CD4-positive, CD25-positive, alpha-beta regulatory T cell (primary cell): Measurements from ENCODE around the gene EVC2. TPM values are rescaled to one million over a fixed set of nuclear protein-coding genes. Genes with fewer than 3 reads are reported as not detected.

ENCODE experiments used
- ATAC-seq, 2 donors: fragments of 150-1000 bp; cut with Tn5 transposase; one replicate each; pipeline ENCODE4 v1.10.0; 2021; ENCODE audit warnings: low read depth in 2 of 2, moderate number of reproducible peaks in 2 of 2, moderate library complexity in 1 of 2
- DNase-seq, 3 donors: peaks; one replicate each; pipeline versions ENCODE4 v3.0.0 to v3.0.0-alpha.2; 2012 to 2022; ENCODE audit warnings: mixed read lengths in 1 of 3
- H3K27ac ChIP-seq: one replicate; pipeline ENCODE4 v1.7.0; 2013; ENCODE audit warnings: mild to moderate bottlenecking, low read length; ENCODE audit not compliant: insufficient read depth, poor library complexity, severe bottlenecking
- H3K27me3 ChIP-seq: one replicate; pipeline ENCODE4 v1.7.0; 2013; ENCODE audit warnings: low read length; ENCODE audit not compliant: control insufficient read depth, insufficient read depth
- H3K36me3 ChIP-seq: one replicate; pipeline ENCODE4 v1.7.0; 2013; ENCODE audit warnings: mild to moderate bottlenecking, low read length, moderate library complexity; ENCODE audit not compliant: control insufficient read depth, insufficient read depth
- H3K4me1 ChIP-seq: 2 replicates; pipeline ENCODE4 v1.7.0; 2013; ENCODE audit warnings: mild to moderate bottlenecking, low read length; ENCODE audit not compliant: insufficient read depth, control insufficient read depth, poor library complexity, severe bottlenecking
- H3K4me3 ChIP-seq: one replicate; pipeline ENCODE4 v1.7.0; 2013; ENCODE audit warnings: low read depth, mild to moderate bottlenecking, low read length, moderate library complexity
- H3K9me3 ChIP-seq, 2 experiments: 1 replicate in 1 of 2; 2 replicates in 1 of 2; pipeline ENCODE4 v1.7.0; 2013; ENCODE audit warnings: low read length in 2 of 2, mild to moderate bottlenecking in 1 of 2, moderate library complexity in 1 of 2; ENCODE audit not compliant: control insufficient read depth in 2 of 2
- H3K27ac Mint-ChIP-seq, 3 donors: one replicate each; pipeline ENCODE4 v1.8.0; 2020 to 2022; ENCODE audit warnings: mild to moderate bottlenecking in 3 of 3, mixed read lengths in 3 of 3, moderate library complexity in 2 of 3
- H3K27me3 Mint-ChIP-seq: one replicate; pipeline ENCODE4 v1.8.0; 2022; ENCODE audit warnings: mild to moderate bottlenecking, mixed read lengths
- H3K36me3 Mint-ChIP-seq: one replicate; pipeline ENCODE4 v1.8.0; 2020; ENCODE audit warnings: mixed read lengths
- H3K4me1 Mint-ChIP-seq, 4 donors: one replicate each; pipeline ENCODE4 v1.8.0; 2020 to 2022; ENCODE audit warnings: mixed read lengths in 4 of 4, mild to moderate bottlenecking in 1 of 4
- H3K4me3 Mint-ChIP-seq, 4 donors: one replicate each; pipeline ENCODE4 v1.8.0; 2020 to 2022; ENCODE audit warnings: mild to moderate bottlenecking in 4 of 4, mixed read lengths in 4 of 4, moderate library complexity in 3 of 4
- H3K9me3 Mint-ChIP-seq, 7 donors: one replicate each; pipeline ENCODE4 v1.8.0; 2020 to 2022; ENCODE audit warnings: mixed read lengths in 7 of 7, mild to moderate bottlenecking in 3 of 7, moderate library complexity in 2 of 7
- polyA plus RNA-seq, 4 donors: library from polyadenylated mRNA; unstranded; fragments of 300-500 nt; fragmentation: Illumina TruSeq; gene quantifications; one replicate each; pipeline ENCODE4 v1.2.3, GENCODE V29; 2021
- total RNA-seq: library from RNA; stranded (reverse); gene quantifications from one replicate; pipeline ENCODE4 v1.2.3, GENCODE V29; 2022

Gene EVC2
- total and polyA plus RNA-seq, 5 donors from 2014 or later: 0.03 to 3.2 (median 0.85) TPM

GRCh38 chr4:5639556-5639955 is 68.8 kb downstream of the EVC2 start:
- no peak for ATAC-seq
- no peaks in the 10 kb centered on the region for H3K9me3 ChIP-seq
- Mint-ChIP-seq H3K27me3 (no peaks in the 10 kb centered on the region), H3K27ac (no peak overlapping the region), H3K4me1 (no peaks in the 10 kb centered on the region), H3K9me3 (peaks cover 0 to 6% (median 0%) of the 10 kb centered on the region in 7 donors), H3K36me3 (no peaks in the 10 kb centered on the region), H3K4me3 (no peak overlapping the region)
- H3K4me1 ChIP-seq: no peaks in the 10 kb centered on the region
- no peaks in the 10 kb centered on the region for H3K27me3 ChIP-seq
- H3K4me3 ChIP-seq: no peak overlapping the region
- no peaks in the 10 kb centered on the region for H3K36me3 ChIP-seq
- H3K27ac ChIP-seq: no peak overlapping the region
- no peak for DNase-seq

- Histone ChIP-seq H3K36me3 (no peaks in the 10 kb centered on the region), H3K27ac (no peak overlapping the region), H3K9me3 (no peaks in the 10 kb centered on the region), H3K4me3 (no peak overlapping the region), H3K27me3 (no peaks in the 10 kb centered on the region), H3K4me1 (no peaks in the 10 kb centered on the region)
- Mint-ChIP-seq H3K27me3 (no peaks in the 10 kb centered on the region), H3K27ac (no peak overlapping the region), H3K4me3 (no peak overlapping the region), H3K4me1 (no peaks in the 10 kb centered on the region), H3K9me3 (peaks cover 0 to 6% (median 0%) of the 10 kb centered on the region in 7 donors), H3K36me3 (no peaks in the 10 kb centered on the region)
- no peak for DNase-seq
- ATAC-seq: no peak
These were observed 69.4 kb downstream of the EVC2 start for GRCh38 chr4:5638976-5639375.

GRCh38 chr4:5638316-5638715 is 70.0 kb downstream of the EVC2 start:
- H3K27me3 ChIP-seq: no peaks in the 10 kb centered on the region
- DNase-seq: no peak
- Mint-ChIP-seq H3K9me3 (peaks cover 0 to 6% (median 0%) of the 10 kb centered on the region in 7 donors), H3K27me3 (no peaks in the 10 kb centered on the region), H3K4me1 (no peaks in the 10 kb centered on the region), H3K4me3 (no peak overlapping the region), H3K36me3 (no peaks in the 10 kb centered on the region), H3K27ac (no peak overlapping the region)
- no peaks in the 10 kb centered on the region for H3K4me1 ChIP-seq
- H3K4me3 ChIP-seq: no peak overlapping the region
- H3K36me3 ChIP-seq: no peaks in the 10 kb centered on the region
- no peak overlapping the region for H3K27ac ChIP-seq
- no peak for ATAC-seq
- no peaks in the 10 kb centered on the region for H3K9me3 ChIP-seq

GRCh38 chr4:5636766-5637670 is 71.3 kb downstream of the EVC2 start:
- no peak overlapping the region for H3K4me3 ChIP-seq
- H3K9me3 ChIP-seq: no peaks in the 10 kb centered on the region
- Mint-ChIP-seq H3K4me3 (no peak overlapping the region), H3K27me3 (no peaks in the 10 kb centered on the region), H3K9me3 (peaks cover 0 to 4% (median 0%) of the 10 kb centered on the region in 7 donors), H3K27ac (no peak overlapping the region), H3K4me1 (no peaks in the 10 kb centered on the region), H3K36me3 (no peaks in the 10 kb centered on the region)
- H3K27ac ChIP-seq: no peak overlapping the region
- H3K27me3 ChIP-seq: no peaks in the 10 kb centered on the region
- DNase-seq (no peak), ATAC-seq (no peak)
- no peaks in the 10 kb centered on the region for H3K36me3 ChIP-seq
- no peaks in the 10 kb centered on the region for H3K4me1 ChIP-seq

- ATAC-seq (no peak), DNase-seq (no peak)
- peaks cover 0 to 2% (median 0%) of the 10 kb centered on the region in 7 donors for H3K9me3 Mint-ChIP-seq
- Histone ChIP-seq H3K27ac (no peak overlapping the region), H3K27me3 (no peaks in the 10 kb centered on the region), H3K36me3 (no peaks in the 10 kb centered on the region), H3K4me1 (no peaks in the 10 kb centered on the region), H3K9me3 (no peaks in the 10 kb centered on the region), H3K4me3 (no peak overlapping the region)
- no peak overlapping the region for H3K27ac Mint-ChIP-seq
- no peak overlapping the region for H3K4me3 Mint-ChIP-seq
- no peaks in the 10 kb centered on the region for H3K27me3 Mint-ChIP-seq
- no peaks in the 10 kb centered on the region for H3K4me1 Mint-ChIP-seq
- no peaks in the 10 kb centered on the region for H3K36me3 Mint-ChIP-seq
These were observed 72.5 kb downstream of the EVC2 start for GRCh38 chr4:5635826-5636195.

GRCh38 chr4:5632571-5632970 is 75.8 kb downstream of the EVC2 start:
- DNase-seq (no peak), ATAC-seq (no peak)
- Mint-ChIP-seq H3K27ac (no peak overlapping the region), H3K27me3 (no peaks in the 10 kb centered on the region), H3K4me1 (no peaks in the 10 kb centered on the region), H3K4me3 (no peak overlapping the region), H3K36me3 (no peaks in the 10 kb centered on the region), H3K9me3 (peaks cover 0 to 2% (median 0%) of the 10 kb centered on the region in 7 donors)
- H3K36me3 ChIP-seq: no peaks in the 10 kb centered on the region
- no peaks in the 10 kb centered on the region for H3K4me1 ChIP-seq
- H3K27ac ChIP-seq: no peak overlapping the region
- no peaks in the 10 kb centered on the region for H3K27me3 ChIP-seq
- no peak overlapping the region for H3K4me3 ChIP-seq
- H3K9me3 ChIP-seq: no peaks in the 10 kb centered on the region

GRCh38 chr4:5632066-5632440 is 76.3 kb downstream of the EVC2 start:
- Mint-ChIP-seq H3K36me3 (no peaks in the 10 kb centered on the region), H3K27ac (no peak overlapping the region), H3K4me3 (no peak overlapping the region), H3K9me3 (peaks cover 0 to 2% (median 0%) of the 10 kb centered on the region in 7 donors), H3K4me1 (no peaks in the 10 kb centered on the region), H3K27me3 (no peaks in the 10 kb centered on the region)
- Histone ChIP-seq H3K4me1 (no peaks in the 10 kb centered on the region), H3K4me3 (no peak overlapping the region), H3K36me3 (no peaks in the 10 kb centered on the region), H3K27me3 (no peaks in the 10 kb centered on the region), H3K27ac (no peak overlapping the region), H3K9me3 (no peaks in the 10 kb centered on the region)
- DNase-seq (no peak), ATAC-seq (no peak)
